OCI-LY1 (cell line): ENCODE results near the gene CBR1.

ENCODE experiments used
- H2AFZ ChIP-seq: fragments of 200-600 bp; sonication (generic), shearing (Covaris generic); 2 replicates; pipeline ENCODE4 v1.6.0; 2014; ENCODE audit warnings: antibody characterized with exemption, mild to moderate bottlenecking, low read length
- H3F3A ChIP-seq: fragments of 200-600 bp; sonication (generic), shearing (Covaris generic); 2 replicates; pipeline ENCODE4 v1.6.0; 2014; ENCODE audit warnings: mild to moderate bottlenecking, antibody characterized with exemption, low read length, moderate library complexity; ENCODE audit not compliant: insufficient read depth
- H3K27ac ChIP-seq: fragments of 200-600 bp; sonication (generic); 2 replicates; pipeline ENCODE4 v1.5.1; 2014; ENCODE audit warnings: low read length, mixed run types, mild to moderate bottlenecking, low read depth; ENCODE audit not compliant: poor library complexity, severe bottlenecking
- H3K27me3 ChIP-seq: fragments of 200-600 bp; sonication (generic); 2 replicates; pipeline ENCODE4 v1.6.0; 2014; ENCODE audit warnings: antibody characterized with exemption, mild to moderate bottlenecking, low read length, moderate library complexity; ENCODE audit not compliant: insufficient read depth
- H3K36me3 ChIP-seq: fragments of 200-600 bp; sonication (generic); 2 replicates; pipeline ENCODE4 v1.6.1; 2014; ENCODE audit warnings: mild to moderate bottlenecking, antibody characterized with exemption, low read length, moderate library complexity, mixed read lengths; ENCODE audit not compliant: insufficient read depth
- H3K4me1 ChIP-seq: fragments of 200-600 bp; sonication (generic); 2 replicates; pipeline ENCODE4 v1.5.1; 2014; ENCODE audit warnings: mild to moderate bottlenecking, low read length, moderate library complexity; ENCODE audit not compliant: insufficient read depth, severe bottlenecking
- H3K4me2 ChIP-seq: fragments of 200-600 bp; sonication (generic), shearing (Covaris generic); 2 replicates; pipeline ENCODE4 v1.6.1; 2014; ENCODE audit warnings: low read length
- H3K4me3 ChIP-seq: fragments of 200-600 bp; sonication (generic); 2 replicates; pipeline ENCODE4 v1.5.1; 2014; ENCODE audit warnings: low read length, low read depth, mild to moderate bottlenecking, mixed read lengths; ENCODE audit not compliant: poor library complexity, severe bottlenecking
- H3K79me2 ChIP-seq: fragments of 200-600 bp; shearing (Covaris generic); 2 replicates; pipeline ENCODE4 v1.6.1; 2016; ENCODE audit warnings: mixed run types, low read length, mixed read lengths; ENCODE audit not compliant: insufficient read depth
- H3K9ac ChIP-seq: fragments of 200-600 bp; sonication (generic), shearing (Covaris generic); 2 replicates; pipeline ENCODE4 v1.6.1; 2014; ENCODE audit warnings: mild to moderate bottlenecking, low read length, mixed read lengths
- H3K9me2 ChIP-seq: fragments of 200-600 bp; sonication (generic), shearing (Covaris generic); 2 replicates; pipeline ENCODE4 v1.6.1; 2014; ENCODE audit warnings: low read depth, mild to moderate bottlenecking, low read length, mixed read lengths
- H3K9me3 ChIP-seq: fragments of 200-600 bp; shearing (Covaris generic); 2 replicates; pipeline ENCODE4 v1.6.1; 2014; ENCODE audit warnings: low read length, mixed read lengths
- H4K20me1 ChIP-seq: fragments of 200-600 bp; sonication (generic), shearing (Covaris generic); 2 replicates; pipeline ENCODE4 v1.6.0; 2016; ENCODE audit warnings: mild to moderate bottlenecking, low read length; ENCODE audit not compliant: insufficient read depth
- EZH2 ChIP-seq: fragments of 200-600 bp; sonication (generic), shearing (Covaris generic); IDR thresholded peaks from 2 replicates; pipeline ENCODE4 v1.8.0; 2017; ENCODE audit warnings: borderline replicate concordance, mixed run types, mild to moderate bottlenecking, antibody characterized with exemption, low read length, moderate library complexity, mixed read lengths
- TF ChIP-seq, protein P1 (sequence below): fragments of 200-600 bp; sonication (generic), shearing (Covaris generic); IDR thresholded peaks from 2 replicates; pipeline ENCODE4 v1.5.1; 2017; ENCODE audit warnings: mild to moderate bottlenecking, antibody characterized with exemption, low read length, moderate library complexity, mixed read lengths

CBR1 gene

DNA sequence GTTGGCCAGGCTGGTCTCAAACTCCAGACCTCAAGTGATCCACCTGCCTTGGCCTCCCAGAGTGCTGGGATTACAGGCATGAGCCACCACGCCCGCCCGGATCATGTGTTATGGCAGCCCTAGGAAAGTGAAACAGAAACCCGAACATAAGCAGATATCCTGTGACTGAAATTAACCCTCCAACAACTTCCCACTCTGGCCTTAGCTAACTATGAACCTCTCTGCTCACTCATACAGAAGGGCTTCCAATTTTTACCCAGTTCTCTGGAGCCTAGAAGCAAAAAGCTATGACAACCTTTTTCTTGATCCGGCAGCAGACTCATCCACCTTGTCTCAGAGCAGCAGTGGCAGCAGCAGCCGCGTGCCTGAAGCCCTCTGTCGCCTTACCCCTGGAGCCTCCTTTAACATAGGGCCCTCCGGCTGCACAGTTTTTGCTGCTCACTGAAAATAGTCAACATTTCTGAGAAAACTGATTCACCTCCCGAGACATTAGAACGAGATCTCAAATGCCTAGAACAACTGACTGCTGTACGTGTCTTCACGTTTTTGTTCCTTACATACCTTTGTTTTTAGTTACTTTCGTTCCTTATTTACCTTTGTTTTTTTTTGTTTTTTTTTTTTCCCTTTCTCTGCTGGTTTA lies 9.3 kb downstream of the CBR1 start:
- no peaks in the 10 kb centered on the region for H3F3A ChIP-seq
- H3K27me3 ChIP-seq = no peaks in the 10 kb centered on the region
- no peak overlapping the region for H3K27ac ChIP-seq
- no peaks in the 10 kb centered on the region for H3K79me2 ChIP-seq
- H4K20me1 ChIP-seq = no peaks in the 10 kb centered on the region
- H3K9me2 ChIP-seq = no peaks in the 10 kb centered on the region
- H3K4me3 ChIP-seq = no peak overlapping the region
- H3K36me3 ChIP-seq = no peaks in the 10 kb centered on the region
- H3K4me2 ChIP-seq = peak overlapping the region; percentile 33
- TF ChIP-seq EZH2 = no peak
- TF ChIP-seq, protein P1, sequence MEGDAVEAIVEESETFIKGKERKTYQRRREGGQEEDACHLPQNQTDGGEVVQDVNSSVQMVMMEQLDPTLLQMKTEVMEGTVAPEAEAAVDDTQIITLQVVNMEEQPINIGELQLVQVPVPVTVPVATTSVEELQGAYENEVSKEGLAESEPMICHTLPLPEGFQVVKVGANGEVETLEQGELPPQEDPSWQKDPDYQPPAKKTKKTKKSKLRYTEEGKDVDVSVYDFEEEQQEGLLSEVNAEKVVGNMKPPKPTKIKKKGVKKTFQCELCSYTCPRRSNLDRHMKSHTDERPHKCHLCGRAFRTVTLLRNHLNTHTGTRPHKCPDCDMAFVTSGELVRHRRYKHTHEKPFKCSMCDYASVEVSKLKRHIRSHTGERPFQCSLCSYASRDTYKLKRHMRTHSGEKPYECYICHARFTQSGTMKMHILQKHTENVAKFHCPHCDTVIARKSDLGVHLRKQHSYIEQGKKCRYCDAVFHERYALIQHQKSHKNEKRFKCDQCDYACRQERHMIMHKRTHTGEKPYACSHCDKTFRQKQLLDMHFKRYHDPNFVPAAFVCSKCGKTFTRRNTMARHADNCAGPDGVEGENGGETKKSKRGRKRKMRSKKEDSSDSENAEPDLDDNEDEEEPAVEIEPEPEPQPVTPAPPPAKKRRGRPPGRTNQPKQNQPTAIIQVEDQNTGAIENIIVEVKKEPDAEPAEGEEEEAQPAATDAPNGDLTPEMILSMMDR = no peak
- peaks cover 15% of the 10 kb centered on the region for H3K4me1 ChIP-seq
- no peaks in the 10 kb centered on the region for H3K9me3 ChIP-seq
- no peak overlapping the region for H3K9ac ChIP-seq
- H2AFZ ChIP-seq = peak overlapping the region; percentile 47; the same call in 1 of the 2 replicates

DNA sequence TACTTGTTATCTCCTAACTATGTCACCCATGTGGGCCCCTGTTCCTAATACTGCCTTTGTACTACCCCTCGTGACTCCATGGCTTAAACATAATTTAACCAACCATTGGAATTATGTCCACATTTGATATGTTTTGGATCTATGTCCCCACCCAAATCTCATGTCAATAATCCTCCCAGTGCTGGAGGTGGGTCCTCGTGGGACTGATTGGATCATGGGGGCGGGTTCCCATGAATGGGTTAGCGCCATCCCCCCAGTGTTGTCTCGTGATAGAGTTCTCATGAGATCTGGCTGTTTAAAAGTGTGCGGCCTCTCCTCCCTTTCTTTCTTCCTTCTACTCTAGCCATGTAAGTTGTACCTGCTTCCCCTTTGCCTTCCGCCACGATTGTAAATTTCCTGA lies 9.8 kb downstream of the CBR1 start:
- H3F3A ChIP-seq = no peaks in the 10 kb centered on the region
- H3K4me2 ChIP-seq = no peak overlapping the region
- TF ChIP-seq EZH2 = no peak
- TF ChIP-seq, protein P1 = no peak
- H3K36me3 ChIP-seq = no peaks in the 10 kb centered on the region
- no peaks in the 10 kb centered on the region for H3K9me3 ChIP-seq
- H3K27ac ChIP-seq = no peak overlapping the region
- no peaks in the 10 kb centered on the region for H4K20me1 ChIP-seq
- no peaks in the 10 kb centered on the region for H3K9me2 ChIP-seq
- H3K4me3 ChIP-seq = no peak overlapping the region
- no peak overlapping the region for H2AFZ ChIP-seq
- H3K27me3 ChIP-seq = no peaks in the 10 kb centered on the region
- peaks cover 15% of the 10 kb centered on the region for H3K4me1 ChIP-seq
- H3K79me2 ChIP-seq = no peaks in the 10 kb centered on the region
- H3K9ac ChIP-seq = no peak overlapping the region

DNA sequence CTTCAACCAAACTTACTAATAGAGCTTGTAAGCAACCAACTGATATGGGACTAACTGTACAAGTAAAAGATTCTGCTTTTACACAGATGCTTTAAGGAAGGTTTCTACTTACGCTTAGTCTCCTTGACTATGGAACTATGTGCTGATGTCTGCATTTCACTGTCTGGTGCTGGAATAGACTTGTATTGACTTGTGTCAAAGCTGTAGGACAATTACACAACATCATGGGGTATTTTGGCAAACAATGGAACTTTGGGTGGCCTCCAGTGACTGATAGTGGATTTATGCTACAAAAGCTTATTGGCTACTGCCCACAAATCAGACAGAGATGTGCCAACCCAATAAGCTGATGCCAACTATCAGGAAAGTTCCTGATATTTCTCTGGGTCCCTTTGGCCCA lies 10.6 kb downstream of the CBR1 start:
- Histone ChIP-seq H3F3A (no peaks in the 10 kb centered on the region), H3K36me3 (no peaks in the 10 kb centered on the region), H2AFZ (no peak overlapping the region), H3K79me2 (no peaks in the 10 kb centered on the region), H3K4me3 (no peak overlapping the region), H3K9me2 (no peaks in the 10 kb centered on the region), H3K4me2 (no peak overlapping the region), H3K27me3 (no peaks in the 10 kb centered on the region), H3K9me3 (no peaks in the 10 kb centered on the region), H3K27ac (no peak overlapping the region), H4K20me1 (no peaks in the 10 kb centered on the region), H3K4me1 (peaks cover 15% of the 10 kb centered on the region), H3K9ac (no peak overlapping the region)
- TF ChIP-seq, protein P1 = no peak
- no peak for TF ChIP-seq EZH2
